SKM-1 (cell line): Measurements from ENCODE around the gene CADPS2.
"Not testable (repeated sequence)": the region's sequence is repeated elsewhere in the genome, so short reads cannot be mapped to it uniquely, and the experiment has no call there.

ENCODE experiments used
- DNase-seq: peaks from one replicate; lab custom pipeline; 2025; ENCODE audit not compliant: unreplicated experiment; lab: John Stamatoyannopoulos, UW

CADPS2 gene

DNA sequence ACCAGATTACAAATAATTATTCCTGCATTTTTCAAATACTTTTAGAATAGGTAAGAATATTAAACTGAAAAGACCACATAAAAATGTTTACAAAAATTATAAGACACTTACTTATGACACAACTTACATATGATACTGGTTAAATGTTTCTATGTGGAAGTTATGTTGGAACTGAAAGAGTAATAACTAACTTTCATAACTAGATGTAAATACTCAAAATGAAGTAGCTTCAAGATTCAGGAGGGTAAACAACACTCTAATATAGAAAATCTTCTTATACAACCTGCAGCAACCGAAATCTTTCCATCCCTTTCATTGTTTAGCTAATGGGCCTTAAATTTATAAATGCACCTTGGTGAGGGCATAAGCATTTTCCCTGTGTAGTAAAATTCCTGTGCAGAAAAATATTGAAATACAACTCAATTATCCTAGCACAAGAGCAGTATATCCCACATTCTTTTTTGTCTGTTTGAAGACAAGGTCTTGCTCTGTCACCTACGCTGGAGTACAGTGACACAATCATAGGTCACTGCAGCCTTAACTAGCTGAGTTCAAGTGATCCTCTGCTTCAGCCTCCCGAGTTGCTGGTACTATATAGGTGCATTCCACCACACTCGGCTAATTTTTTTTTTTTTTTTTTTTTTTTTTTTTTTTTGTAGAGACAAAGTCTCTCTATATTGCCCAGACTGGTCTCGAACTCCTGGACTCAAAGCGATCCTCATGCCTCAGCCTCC, 168.7 kb downstream of the CADPS2 start:
- no peak for DNase-seq

DNA sequence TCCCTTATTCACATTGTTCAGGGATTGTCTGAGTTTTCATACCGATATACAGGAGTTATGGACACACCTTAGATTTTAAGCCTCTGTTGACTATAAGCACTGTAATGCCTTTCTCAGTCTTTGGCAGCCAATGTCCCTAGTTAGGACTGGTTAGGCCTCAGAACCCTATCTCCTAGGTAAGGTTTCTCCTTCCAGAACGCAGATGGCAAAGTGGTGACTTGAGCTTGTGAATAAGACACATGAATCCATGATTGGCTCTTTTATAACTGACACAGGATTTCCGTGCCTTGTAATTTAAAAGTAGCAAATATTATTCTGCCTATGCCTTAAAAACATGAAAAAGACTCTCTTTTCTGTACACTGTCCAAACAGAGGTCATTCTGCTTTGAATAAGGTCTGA, 171.1 kb downstream of the CADPS2 start:
- no peak for DNase-seq

DNA sequence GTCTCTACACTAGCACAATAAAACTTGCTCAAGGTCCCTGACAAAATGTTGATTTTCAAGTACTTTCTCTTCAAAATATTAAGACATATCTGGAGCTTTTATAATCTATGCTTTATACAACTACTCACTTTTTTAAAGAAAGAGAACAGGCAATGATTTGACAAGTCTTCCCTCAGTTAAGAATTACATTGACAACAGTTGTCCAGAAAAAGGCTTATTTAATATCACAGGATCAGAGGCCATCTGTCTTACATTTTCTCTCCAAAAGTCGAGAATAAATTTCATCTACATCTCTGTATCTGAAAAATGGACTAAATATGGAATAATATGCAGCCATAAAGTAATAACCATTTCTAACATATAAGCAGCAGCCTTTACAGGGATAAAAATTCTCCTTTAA, 175.3 kb downstream of the CADPS2 start:
- no peak for DNase-seq

DNA sequence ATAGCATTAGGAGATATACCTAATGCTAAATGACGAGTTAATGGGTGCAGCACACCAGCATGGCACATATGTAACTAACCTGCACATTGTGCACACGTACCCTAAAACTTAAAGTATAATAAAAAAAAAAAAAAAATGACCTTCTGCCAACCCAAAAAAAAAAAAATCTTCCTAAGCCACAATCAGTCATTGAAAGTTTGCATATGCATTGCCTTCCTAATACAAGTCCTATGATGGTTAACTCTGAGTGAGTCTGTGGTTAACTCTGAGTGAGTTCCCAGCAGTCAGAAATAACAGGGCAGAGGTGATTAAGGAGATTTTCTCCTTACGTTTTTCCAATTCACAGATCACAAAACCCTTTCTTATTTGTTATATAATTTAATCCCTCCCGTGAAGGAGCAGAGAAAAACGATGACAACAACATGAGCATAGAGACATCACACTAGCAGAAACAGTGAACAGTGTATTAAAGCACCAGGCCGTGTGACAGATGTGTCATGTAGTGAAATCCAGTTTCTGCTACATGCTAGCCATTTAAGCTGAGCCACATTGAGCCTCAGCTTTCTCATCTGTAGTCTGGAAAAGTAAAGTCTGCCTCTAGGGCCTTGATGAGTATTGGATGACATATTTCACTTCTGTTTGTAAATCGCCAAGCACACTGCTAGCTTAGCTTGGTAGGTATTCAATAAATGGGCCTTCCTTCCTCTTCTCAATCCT, 176.2 kb downstream of the CADPS2 start:
- no peak for DNase-seq

DNA sequence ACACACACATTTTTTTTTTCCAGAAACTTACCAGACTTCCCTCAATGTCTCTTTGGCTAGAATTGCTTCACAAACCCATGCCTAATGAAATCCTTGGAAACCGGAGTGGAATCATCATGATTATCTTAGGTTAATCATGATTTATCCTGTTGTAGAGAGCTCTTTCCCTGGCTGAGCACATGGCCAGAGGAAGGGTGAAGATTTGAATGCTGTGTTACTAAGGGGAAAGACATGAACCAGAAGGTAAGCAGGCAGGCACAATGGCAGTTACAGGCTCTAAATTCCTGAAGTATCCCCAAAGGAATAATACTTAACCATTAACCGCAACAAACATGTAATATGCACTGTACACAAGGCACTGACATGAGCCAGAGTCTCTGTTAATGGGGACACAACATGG, 179.4 kb downstream of the CADPS2 start:
- no peak for DNase-seq

DNA sequence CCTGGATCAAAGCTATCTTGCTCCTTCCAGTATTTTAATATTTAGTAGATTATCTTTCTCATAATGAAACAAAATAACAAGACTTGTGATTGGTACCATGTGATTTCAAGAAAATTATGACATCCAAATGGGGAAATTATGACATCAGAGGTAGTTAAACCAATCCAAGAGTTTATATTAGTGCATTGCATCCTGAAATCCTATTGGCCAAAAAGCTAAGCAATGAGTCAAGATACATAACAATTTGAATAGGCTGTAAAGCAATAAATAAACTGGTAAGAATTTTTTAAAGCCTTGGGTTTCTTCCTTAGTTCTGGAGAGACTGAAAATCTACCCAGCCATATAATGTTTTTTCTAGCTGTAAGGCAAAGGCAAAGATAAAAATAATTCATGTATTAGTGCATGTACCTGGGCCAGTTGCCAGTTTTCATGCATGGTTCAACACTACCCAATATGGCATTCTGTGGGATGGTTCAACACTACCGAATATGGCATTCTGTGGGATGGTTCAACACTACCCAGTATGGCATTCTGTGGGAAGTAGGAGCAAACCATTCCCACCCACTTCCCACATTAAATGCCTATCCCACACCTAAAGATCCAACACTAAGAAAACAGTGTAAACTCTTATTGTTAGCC, 183.3 kb downstream of the CADPS2 start, which contains the start of gene RNF148:
RNF148 (minus strand) TSS at position 51 of the 639 bp plus-strand sequence. CDS start 172 bp downstream, outside the sequence.
- DNase-seq: no peak

DNA sequence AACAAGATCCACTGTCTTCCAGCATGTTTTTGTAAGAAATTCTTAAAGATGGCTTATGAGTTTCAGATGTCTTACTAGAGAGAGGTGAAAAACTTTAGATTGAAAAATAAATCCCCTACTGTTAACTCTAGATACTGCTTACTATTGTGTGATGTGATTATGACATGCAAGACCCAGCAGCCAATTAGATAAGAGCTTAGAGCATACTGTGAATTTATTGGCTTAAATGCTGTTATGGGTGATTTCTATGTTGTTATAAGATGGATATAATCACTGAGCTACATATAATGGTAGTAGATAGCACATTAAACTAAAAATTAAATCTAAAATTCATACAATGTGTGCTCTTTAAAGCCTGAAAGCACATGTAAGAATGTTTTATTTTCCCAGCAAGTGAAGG, 187.2 kb downstream of the CADPS2 start, which contains the start of gene RNF133:
RNF133 (minus strand) TSS at position 101 of the 400 bp plus-strand sequence. CDS start 199 bp downstream, outside the sequence.
- DNase-seq: no peak

DNA sequence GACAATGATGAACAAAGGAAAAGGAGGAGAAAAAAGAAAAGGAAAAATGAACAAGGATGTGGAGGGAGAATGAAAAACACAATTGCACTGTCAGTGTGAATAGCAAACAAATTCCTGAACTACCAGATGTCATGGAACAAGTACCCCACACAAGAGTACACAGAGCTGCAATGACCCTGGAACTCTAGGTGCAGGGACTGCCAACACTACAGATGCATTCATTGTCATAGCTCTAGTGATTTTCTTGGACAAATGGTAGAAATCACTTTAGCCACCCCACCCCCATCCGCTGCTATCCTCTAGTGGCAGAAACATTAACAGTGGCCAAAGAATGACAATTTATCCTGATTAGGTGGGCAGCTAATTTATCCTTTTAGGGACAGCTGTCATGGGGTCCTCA, 190.4 kb downstream of the CADPS2 start:
- no peak for DNase-seq

DNA sequence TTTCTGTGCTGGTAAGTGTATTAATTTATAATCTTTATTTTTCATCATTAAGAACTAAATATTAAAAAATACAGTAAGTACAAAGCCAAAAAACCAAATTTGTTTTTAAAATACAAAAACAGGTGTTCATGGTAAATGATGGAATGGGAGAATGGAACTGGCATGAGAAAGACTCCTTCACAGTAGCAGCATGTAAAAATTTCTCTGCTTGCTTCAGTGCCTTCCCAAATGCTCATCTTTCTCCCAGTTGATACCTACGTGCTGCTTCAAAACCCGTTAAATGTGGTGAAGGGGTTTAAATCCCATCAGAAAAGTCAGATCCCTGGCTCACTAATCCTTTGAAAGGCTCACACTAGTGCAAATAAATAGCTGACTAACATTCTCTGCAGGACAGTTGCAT, 191.6 kb downstream of the CADPS2 start:
- DNase-seq: no peak

DNA sequence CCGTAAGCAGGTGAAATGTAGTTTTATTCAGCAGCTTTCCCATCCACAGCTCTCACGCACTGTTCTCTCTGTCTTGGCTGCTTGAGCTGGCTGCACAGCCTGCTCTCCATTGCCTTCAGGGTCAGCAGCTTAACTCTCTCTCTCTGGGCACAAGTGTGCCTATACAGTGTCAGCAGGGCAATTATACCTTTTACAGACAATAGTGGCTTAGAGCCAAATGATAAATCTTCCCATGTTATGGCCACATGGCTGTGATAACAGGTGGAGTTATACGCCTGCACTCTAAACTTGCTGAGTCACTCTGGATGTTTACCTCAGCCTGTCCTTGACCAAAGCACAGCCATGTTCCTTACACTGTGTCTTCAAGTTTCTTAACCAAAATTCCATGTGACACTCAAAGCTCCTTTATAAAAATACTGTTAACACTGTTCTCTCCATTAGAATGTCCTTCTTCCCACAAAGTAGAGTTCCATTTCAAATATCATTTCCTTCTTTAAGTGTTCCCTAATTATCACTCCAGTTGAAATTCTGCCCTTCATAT, 193.4 kb downstream of the CADPS2 start:
- no peak for DNase-seq

DNA sequence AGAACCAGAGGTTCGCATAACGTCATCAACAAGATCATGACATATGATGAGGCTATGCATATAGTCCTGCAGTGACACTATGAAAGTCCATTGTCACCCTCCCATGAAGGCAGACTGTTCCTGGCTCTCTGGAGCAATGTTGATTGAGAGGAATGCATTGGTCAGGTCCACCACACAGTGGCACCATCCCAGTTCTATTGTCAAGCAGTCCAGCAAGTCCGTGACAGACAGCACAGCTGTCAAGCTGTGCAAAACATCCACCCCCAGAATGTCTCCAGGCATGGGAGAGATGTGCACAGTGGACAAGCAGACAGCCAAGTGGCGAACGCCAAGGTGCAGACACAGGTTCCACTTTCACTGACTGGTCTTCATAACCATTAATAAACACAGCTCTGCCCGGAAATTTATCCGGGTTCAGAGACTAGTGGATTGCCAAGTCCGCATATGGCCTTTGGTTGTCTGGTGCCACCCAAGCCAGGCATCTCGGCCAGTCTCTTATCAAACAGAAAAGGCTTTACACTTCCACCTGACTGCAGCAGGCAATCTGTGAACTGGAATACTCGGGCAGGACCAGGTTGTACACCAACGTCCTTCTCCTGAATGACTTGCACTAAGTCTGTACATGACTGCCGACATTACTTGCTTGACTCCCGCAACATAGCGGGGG, 194.6 kb downstream of the CADPS2 start:
- DNase-seq: no peak

DNA sequence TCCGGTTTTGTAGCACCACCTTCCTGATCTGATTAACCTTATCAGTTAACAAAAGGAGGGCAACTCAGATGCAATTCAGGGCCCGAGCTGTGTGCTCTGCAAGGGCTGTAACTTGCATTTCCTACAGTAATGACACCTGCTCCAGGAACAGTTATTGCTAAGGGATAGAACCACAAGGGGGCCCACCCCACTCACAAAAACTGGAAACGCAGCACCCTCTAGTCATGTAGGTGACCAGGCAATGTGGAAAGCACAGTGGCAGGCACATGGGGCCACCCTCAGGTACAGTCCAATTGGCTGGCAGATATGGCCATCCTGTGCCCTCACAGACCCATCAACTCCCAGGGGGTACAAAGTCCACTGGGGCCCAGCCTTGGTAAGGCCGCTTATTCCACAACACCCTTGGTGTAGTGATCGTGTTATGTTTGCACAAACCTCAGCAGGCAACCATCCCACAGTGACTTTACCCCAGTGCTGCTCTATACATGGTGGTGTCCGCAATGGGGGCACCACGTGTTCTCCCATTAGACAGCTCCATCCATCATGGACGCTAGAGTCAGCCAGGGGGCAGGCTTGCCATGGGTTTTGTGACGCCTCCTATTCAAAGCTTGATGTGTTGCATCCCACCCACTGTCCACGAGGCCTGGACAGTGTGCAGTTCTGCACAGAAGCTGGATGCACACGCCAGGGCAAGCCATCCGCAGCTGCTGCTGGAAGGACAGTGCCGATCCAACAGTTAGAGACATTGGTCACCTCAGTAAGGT, 196.7 kb downstream of the CADPS2 start:
- DNase-seq: no peak

DNA sequence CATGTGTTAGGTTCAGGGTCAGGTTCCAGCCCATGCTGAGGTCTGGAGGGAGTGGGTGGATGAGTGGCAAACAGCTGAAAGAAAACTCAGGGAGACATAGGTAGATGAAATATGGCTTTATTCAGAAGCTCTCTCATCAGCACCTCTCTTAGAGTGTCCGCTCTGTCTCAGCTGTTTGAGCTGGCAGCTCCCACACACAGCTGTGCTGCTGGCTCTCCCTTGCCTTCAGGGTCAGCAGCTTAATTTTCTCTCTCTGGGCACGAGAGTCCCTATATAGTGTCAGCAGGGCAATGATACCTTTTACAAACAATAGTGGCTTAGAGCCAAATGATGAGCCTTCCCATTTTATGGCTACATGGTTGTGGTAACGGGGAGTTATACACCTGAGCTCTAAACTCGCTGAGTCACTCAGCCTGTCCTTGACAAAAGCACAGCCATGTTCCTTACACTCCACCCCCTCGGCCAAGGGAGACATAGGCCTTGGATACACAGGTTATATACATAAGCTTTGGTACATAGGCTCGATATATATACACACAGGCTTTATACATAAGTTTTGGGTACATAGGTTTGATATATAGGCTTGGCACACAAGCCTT, 197.8 kb downstream of the CADPS2 start:
- no peak for DNase-seq

DNA sequence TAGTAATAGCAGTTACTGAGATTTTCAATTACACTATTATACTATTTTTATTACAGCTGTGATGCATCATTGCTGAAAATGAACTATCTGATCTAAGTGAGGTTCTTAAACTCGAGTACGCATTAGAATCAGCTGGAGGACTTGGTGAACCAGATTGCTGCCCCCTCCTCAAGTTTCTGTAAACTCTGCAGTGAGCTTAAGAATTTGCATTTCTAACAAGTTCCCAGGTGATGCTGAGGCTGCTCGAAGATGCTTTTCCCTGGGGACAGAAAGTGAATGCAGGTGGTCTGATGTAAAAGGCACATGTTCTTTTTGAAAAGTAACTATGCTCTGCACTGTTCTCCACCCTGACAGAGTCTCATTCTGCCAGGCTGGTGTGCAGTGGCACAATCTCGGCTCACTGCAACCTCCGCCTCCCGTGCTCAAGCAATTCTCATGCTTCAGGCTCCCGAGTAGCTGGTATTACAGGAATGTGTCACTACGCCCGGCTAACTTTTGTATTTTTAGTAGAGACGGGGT, 199.8 kb downstream of the CADPS2 start:
- DNase-seq: no peak

DNA sequence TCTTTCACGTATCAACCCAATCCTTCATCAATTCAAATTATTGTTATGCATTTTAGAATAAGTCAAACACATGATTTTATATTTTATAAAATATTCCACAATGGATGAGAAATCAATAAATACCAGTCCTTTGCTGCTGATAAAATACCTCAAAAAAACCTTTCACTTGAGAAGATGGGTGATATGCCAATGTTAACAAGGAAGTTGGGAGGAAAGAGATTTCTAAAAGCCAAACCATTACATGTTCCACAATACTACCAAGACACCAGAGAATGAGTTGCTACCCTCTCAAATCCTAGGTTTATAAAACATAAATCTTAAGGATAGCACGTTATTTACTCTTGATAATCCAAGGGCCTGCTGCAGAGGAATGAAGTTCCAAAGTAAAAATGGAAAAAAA, 201.8 kb downstream of the CADPS2 start:
- DNase-seq: no peak

DNA sequence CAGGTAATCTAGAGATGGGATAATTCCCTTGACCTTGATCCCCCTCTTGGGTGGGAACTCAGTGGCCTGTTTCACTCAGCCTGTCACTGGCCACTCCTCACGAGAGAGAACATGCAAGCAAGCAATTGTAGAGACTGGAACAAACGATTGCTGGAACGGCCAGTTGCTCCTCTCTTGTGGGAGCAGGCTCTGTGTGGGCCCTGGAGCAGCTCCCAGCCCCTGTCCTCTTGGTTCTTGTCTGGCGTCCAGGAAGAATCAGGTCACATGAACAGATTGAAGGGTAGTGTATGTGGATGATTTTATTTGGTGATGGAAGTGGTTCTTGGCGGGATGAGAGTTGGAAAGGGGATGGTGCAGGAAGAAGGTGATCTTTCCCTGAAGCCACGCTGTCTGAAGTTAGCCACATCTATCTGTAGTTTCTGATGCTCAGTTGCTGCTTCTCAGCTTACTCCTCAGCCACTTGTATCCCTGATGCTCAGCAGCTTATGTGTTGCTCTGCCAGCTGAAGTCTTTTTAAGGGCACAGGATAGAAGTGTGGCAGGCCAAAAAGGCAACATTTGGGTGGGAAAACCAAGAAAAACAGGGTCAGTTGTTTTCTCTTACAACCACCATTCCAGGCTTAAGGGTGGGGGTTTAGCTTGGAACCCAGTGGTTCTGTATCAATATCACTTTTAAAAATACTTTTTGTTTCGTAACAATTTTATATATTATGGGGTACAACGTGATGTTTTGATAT, 203.3 kb downstream of the CADPS2 start:
- DNase-seq: no peak

DNA sequence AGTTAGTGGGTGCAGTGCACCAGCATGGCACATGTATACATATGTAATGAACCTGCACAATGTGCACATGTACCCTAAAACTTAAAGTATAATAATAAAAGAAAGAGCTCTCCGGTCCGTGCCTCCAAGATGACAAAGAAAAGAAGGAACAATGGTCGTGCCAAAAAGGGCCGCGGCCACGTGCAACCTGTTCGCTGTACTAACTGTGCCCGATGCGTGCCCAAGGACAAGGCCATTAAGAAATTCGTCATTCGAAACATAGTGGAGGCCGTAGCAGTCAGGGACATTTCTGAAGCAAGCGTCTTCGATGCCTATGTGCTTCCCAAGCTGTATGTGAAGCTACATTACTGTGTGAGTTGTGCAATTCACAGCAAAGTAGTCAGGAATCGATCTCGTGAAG, 205.1 kb downstream of the CADPS2 start:
- DNase-seq: not testable (repeated sequence)

DNA sequence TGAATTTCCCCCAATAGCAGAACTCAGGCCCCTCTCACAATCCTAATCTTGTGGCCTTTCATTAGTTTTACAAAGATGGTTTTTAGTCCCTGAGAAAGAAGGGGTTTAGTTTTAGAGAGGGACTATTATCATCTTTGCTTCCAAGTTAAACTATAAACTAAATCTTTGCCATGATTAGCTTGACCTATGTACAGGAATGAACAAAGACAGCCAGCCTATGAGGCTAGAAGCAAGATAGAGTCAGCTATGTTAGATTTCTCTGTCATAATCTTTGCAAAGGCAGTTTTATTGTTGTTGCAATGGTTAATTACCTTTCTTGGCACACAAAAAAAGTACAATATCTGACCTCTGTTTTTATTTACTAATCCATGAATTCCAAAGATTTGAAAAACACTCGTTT, 206.4 kb downstream of the CADPS2 start:
- no peak for DNase-seq

DNA sequence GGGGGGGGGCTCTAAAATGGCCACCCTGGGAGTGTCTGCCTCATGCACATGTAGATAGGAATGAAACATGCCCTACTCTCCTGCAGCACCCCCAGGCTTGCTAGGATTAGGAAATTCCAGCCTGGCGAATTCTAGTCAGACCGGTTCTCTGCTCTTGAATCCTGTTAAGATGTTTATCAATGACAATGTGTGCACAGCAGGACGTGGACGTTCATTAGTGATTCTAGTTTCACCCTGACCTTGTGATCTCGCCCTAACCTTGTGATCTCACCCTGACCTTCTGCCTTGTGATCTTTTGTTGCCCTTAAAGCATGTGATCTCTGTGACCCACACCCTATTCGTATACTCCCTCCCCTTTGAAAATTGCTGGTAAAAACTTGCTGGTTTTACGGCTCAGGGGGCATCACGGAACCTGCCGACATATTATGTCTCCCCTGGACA, 207.0 kb downstream of the CADPS2 start:
- not testable (repeated sequence) for DNase-seq
